HepG2 (cell line): ENCODE data around the gene EMC8. TPM values are rescaled to one million over a fixed set of nuclear protein-coding genes. Genes with fewer than 3 reads are reported as not detected.

ENCODE experiments used
- ATRX ChIP-seq: sonication (generic); formaldehyde crosslinking; IDR thresholded peaks from 2 replicates; pipeline ENCODE4 v1.4.0; 2020; ENCODE audit warnings: missing genetic modification reagents, borderline replicate concordance
- BORCS8-MEF2B ChIP-seq: sonication (generic); formaldehyde crosslinking; IDR thresholded peaks from 2 replicates; pipeline ENCODE4 v1.8.0; 2022; ENCODE audit warnings: mild to moderate bottlenecking, missing genetic modification reagents
- NFAT5 ChIP-seq: sonication (generic); formaldehyde crosslinking; IDR thresholded peaks from 2 replicates; pipeline ENCODE4 v1.4.0; 2020; ENCODE audit warnings: missing genetic modification reagents
- RXRA ChIP-seq: sonication (generic); formaldehyde crosslinking; IDR thresholded peaks from 2 replicates; pipeline ENCODE4 v1.5.1; 2020; ENCODE audit warnings: missing genetic modification reagents
- SAFB2 ChIP-seq: sonication (generic); formaldehyde crosslinking; IDR thresholded peaks from 2 replicates; pipeline ENCODE4 v1.5.1; 2020; ENCODE audit warnings: missing genetic modification reagents, low read depth, mild to moderate bottlenecking, borderline replicate concordance
- TCF7 ChIP-seq: sonication (generic); IDR thresholded peaks from 2 replicates; pipeline ENCODE4 v1.6.1; 2016; ENCODE audit warnings: antibody characterized with exemption, low read depth
- ZBTB10 ChIP-seq: sonication (generic); formaldehyde crosslinking; IDR thresholded peaks from 2 replicates; pipeline ENCODE4 v1.4.0; 2020; ENCODE audit warnings: missing genetic modification reagents, borderline replicate concordance
- ZNF124 ChIP-seq: sonication (generic); formaldehyde crosslinking; IDR thresholded peaks from 2 replicates; pipeline ENCODE4 v1.4.0; 2020; ENCODE audit warnings: missing genetic modification reagents
- ZNF225 ChIP-seq: sonication (generic); formaldehyde crosslinking; IDR thresholded peaks from 2 replicates; pipeline ENCODE4 v1.4.0; 2020; ENCODE audit warnings: mild to moderate bottlenecking, missing genetic modification reagents
- ZNF362 ChIP-seq: sonication (generic); formaldehyde crosslinking; IDR thresholded peaks from 2 replicates; pipeline ENCODE4 v1.4.0; 2020; ENCODE audit warnings: missing genetic modification reagents, mild to moderate bottlenecking, borderline replicate concordance
- ZNF44 ChIP-seq: sonication (generic); formaldehyde crosslinking; IDR thresholded peaks from 2 replicates; pipeline ENCODE4 v1.5.1; 2020; ENCODE audit warnings: mild to moderate bottlenecking, missing genetic modification reagents
- ZNF468 ChIP-seq: sonication (generic); formaldehyde crosslinking; IDR thresholded peaks from 2 replicates; pipeline ENCODE4 v1.8.0; 2022; ENCODE audit warnings: mild to moderate bottlenecking, moderate library complexity, missing genetic modification reagents
- ZNF580 ChIP-seq: IDR thresholded peaks from 2 replicates; pipeline ENCODE4 v1.6.1; 2016; ENCODE audit warnings: low read depth, borderline replicate concordance
- ZNF614 ChIP-seq: IDR thresholded peaks from 2 replicates; pipeline ENCODE4 v1.6.1; 2018; ENCODE audit warnings: missing biosample characterization, missing genetic modification reagents, inconsistent platforms, borderline replicate concordance
- ZNF710 ChIP-seq: sonication (generic); formaldehyde crosslinking; IDR thresholded peaks from 2 replicates; pipeline ENCODE4 v1.5.0; 2020; ENCODE audit warnings: mild to moderate bottlenecking, missing genetic modification reagents, borderline replicate concordance
- ZSCAN12 ChIP-seq: sonication (generic); formaldehyde crosslinking; IDR thresholded peaks from 2 replicates; pipeline ENCODE4 v1.9.0; 2021; ENCODE audit warnings: mild to moderate bottlenecking, missing genetic modification reagents
- polyA plus RNA-seq, 8 experiments: library from polyadenylated mRNA; depleted of rRNA in 3 of 8; stranded (reverse) in 7 of 8; unstranded in 1 of 8; fragments of >200 nt; fragmentation: Illumina TruSeq in 4 of 8; extraction: Trizol in 4 of 8; gene quantifications; 2 replicates each; pipeline versions ENCODE4 v1.2.1 to v1.2.3, GENCODE V29; 2011 to 2016; ENCODE audit warnings: low read depth in 4 of 8, missing spikeins in 1 of 8, mixed read lengths in 1 of 8; ENCODE audit not compliant: insufficient read depth in 1 of 8
- total RNA-seq, 5 experiments: library from RNA; depleted of rRNA; stranded (reverse); fragments of >200 nt; fragmentation: Illumina TruSeq; extraction: Trizol; gene quantifications; 2 replicates each; pipeline ENCODE4 v1.2.3, GENCODE V29; 2016; ENCODE audit warnings: low read depth in 1 of 5

The EMC8 gene
- total and polyA plus RNA-seq, 2 of the 13 experiments (the other 11 are each of a cell fraction or from before 2014, with no cell fraction given): 55.0 to 76.0 TPM

- TF ChIP-seq NFAT5 (no peak), ZSCAN12 (no peak), ZNF614 (CRISPR knock-in tag) (no peak; the same call in 1 of the 2 replicates), BORCS8-MEF2B (CRISPR knock-in tag) (no peak), ZNF225 (no peak), TCF7 (peak; percentile 83), RXRA (CRISPR knock-in tag) (no peak; the same call in 1 of the 2 replicates), ZNF710 (CRISPR knock-in tag) (peak; percentile 59; the same call in 1 of the 2 replicates), ZNF362 (CRISPR knock-in tag) (no peak), SAFB2 (no peak), ZNF44 (no peak), ATRX (CRISPR knock-in tag) (no peak), ZBTB10 (CRISPR knock-in tag) (no peak), ZNF468 (no peak), ZNF124 (CRISPR knock-in tag) (no peak), ZNF580 (CRISPR knock-in tag) (no peak)
Measured at GRCh38 chr16:85844786-85845185, 45.4 kb upstream of the EMC8 start (continued).
